GM18511 (cell line): ENCODE results near the gene PSD4.

Source experiments
- ATAC-seq: cut with Tn5 transposase; IDR thresholded peaks from one replicate; pipeline ENCODE4 v1.9.1; 2021; ENCODE audit warnings: mild to moderate bottlenecking, moderate library complexity; ENCODE audit not compliant: unreplicated experiment

The PSD4 gene

DNA sequence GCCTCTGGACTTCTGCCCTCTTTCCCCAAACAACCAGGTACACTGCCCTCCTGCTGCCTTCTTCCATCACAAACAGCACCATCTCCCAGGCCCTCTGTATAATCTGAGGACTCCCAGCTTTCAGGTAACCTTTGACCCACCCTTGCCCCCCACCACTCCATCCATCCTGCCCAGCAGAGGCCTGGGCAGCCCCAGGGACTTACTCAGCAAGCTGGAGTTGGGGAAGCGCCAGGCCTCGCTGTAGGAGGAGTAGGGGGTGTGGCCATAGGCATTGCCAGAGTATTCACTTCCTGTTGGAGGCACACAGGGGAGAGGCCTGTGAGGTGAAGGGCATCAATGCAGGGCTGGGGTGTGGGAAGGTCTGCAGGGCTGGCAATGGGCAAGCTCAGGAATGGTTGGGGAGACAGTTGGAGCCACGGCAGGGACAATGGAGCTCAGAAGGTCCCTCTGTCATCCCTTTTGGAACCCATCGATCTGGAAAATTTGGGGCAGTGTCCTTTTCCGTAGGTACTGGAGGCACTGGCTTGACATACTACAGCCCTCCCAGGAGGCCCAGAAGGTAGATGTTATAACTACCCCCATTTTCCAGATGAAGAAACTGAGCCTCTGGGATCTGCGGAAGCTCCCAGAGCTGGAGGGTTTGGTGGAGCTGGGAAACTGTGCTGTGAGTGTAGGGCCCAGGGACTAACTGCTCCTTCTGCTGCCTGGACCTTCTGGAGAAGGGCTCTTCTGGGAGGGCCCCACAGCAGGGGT is 46.3 kb downstream of the PSD4 start:
- ATAC-seq: no peak

DNA sequence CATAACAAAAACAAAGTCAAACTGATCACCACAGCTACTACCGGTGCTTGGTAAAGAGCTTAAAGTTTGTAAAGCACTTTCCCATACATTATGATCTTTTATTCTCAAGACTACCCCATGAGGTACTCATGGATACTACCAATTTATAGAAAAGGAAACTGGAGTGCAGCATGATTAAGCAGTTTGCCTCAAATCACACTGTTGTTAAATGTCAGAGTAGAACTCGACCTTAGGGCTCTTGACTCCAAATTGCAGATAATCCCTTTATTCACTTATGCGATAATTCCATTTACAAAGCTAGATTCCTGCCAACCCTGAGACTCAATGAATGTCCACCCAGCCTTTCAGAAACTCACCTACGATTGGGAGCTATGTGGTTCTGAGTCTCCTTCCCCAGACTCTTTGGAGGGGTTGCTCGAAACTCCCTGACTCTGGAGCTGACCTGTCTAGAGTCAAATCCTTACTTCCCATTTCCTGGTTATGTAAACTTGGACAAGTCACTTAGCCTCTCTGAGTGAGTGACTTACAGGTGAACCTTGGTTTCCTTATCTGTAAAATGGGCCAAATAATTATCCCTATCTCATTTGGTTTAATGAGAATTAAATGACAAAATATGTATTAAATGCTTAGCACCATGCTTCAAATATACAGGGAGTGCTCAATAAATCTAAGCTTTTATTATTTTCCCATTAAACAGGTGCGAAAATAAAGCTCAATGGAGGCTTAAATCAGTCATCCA is 47.4 kb downstream of the PSD4 start:
- ATAC-seq: no peak

- ATAC-seq: no peak
These were observed 48.1 kb downstream of the PSD4 start for GRCh38 chr2:113221846-113222245.

DNA sequence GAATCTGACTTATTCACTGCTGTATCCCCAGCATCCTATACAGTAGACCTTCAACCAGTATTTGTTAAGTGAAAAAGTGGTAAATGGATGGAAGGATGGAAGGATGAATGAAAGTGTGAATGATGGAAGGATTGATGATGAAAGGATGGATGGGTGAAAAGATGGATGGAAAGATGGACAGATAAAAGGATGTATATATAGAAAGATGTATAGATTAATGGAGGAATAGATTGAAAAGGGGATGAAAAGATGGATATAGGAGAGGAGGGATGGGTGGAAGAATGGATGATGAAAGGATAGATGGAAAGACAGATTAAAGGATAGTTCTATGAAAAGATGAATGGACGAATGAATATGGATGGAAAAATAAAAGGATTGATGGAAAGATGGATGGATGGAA is 50.0 kb downstream of the PSD4 start:
- ATAC-seq: no peak

GRCh38 chr2:113224647-113225236 is 51.0 kb downstream of the PSD4 start:
- no peak for ATAC-seq

GRCh38 chr2:113225263-113226259 is 51.8 kb downstream of the PSD4 start:
- ATAC-seq: no peak

DNA sequence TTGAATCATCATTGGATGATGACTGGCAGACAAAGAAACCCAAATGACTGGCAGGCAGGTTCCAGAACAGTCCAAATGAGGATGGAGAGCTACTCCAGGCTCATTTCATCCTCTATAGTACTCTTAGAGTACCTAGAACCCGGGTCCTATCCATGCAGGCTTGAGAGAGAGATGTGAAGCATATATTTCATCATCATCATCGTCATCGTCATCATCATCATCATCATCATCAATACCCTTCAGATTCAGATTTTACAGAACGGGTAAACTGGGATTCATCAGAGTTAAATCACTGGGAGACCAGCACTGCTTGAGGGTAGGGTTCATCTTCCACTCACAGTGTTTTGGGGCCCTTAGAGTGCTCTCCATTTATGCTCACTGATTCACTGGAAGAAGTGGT is 52.7 kb downstream of the PSD4 start:
- no peak for ATAC-seq

GRCh38 chr2:113227290-113227689 is 53.5 kb downstream of the PSD4 start:
- no peak for ATAC-seq

DNA sequence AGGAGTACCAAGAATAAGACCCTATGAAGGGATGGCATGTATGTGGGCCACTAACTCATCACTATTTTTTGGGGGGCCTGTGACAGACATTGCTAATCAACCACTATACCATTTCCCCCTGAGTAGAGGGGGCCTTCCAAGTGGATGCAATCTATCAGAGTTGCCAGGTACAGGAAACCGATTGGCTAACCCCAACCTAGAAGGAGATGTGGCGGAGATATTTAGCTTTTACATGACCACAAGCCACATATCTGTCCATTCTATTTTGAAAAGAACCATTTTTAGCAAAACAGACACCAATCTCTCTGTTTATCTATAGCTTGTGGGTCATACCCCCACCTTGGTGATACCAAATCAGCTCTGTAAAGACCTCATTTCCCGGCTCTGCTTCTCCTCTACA is 53.9 kb downstream of the PSD4 start:
- ATAC-seq: no peak

DNA sequence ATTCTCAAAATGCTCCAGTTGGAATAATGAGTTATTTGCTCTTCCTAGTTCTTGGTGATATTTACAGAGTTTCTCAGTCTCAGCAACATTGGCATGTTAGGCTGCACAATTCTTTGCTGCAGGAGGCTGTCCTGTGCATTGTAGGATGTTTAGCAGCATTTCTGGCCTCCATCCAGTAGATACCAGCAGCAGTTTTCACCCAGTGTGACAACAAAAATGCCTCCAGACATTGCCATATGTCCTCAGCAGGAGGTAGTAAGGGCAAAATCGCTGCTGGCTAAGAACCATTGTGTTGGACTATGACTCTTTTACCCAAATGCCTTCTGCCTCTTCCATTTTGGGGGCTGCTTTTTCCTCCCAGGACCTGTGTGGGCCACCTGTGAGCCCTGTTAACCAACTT is 54.6 kb downstream of the PSD4 start:
- ATAC-seq: no peak

DNA sequence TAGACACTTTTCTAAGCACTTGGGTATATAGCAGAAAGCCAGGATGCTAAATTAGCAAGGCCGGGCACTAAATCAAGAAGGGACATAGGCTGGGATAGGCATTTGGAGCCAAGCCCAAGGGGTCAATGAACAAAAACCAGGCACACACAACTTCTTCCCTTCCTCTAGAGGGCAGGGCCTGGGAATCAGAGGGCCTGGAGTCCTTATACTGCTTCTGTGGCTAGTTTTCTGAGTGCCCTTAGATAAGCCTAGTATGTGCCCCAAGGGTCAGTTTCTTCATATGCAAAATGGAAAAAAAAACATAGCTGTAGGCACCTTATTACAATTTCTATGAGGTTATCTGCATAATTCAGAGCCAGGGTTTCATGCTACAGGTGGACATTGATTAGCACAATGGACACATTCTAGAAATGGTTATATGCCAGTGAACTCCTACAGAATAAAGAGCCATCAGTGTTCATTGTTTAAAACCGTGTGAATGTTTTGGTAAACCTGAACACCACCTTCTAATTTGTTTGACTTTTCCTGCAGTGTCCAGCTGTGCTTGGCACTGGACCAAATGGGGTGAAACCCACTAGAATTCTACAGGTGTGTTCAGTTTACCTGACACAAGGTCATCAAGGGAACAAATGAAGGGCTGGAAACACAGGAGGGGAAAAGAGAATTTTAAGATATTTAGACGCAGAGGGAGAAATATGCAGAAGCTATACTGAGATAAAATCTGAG is 55.4 kb downstream of the PSD4 start:
- no peak for ATAC-seq

- no peak for ATAC-seq
These were observed 56.0 kb downstream of the PSD4 start for GRCh38 chr2:113229795-113230194.

DNA sequence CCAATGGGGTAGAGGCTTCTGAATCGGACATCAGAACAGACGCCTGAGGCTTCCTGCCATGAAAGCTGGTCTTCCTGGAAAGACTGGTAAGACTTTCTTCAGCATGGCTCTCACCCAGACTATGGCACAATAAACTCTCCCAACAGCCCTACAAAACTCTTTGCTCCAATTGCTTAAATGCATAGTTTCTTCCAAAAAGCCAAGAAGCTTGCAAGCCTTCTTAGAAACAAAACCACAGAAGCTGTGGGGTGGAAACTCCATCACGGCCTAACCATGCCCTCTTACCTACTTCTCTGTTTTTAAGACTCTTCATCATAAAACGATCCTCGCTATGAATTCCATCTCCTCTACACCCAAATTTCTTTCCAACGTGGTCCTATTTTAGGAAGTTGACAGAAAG is 56.8 kb downstream of the PSD4 start:
- no peak for ATAC-seq

GRCh38 chr2:113231064-113231463 is 57.3 kb downstream of the PSD4 start:
- no peak for ATAC-seq

GRCh38 chr2:113232123-113232522 is 58.4 kb downstream of the PSD4 start:
- no peak for ATAC-seq

GRCh38 chr2:113232740-113233139 is 59.0 kb downstream of the PSD4 start:
- no peak for ATAC-seq

DNA sequence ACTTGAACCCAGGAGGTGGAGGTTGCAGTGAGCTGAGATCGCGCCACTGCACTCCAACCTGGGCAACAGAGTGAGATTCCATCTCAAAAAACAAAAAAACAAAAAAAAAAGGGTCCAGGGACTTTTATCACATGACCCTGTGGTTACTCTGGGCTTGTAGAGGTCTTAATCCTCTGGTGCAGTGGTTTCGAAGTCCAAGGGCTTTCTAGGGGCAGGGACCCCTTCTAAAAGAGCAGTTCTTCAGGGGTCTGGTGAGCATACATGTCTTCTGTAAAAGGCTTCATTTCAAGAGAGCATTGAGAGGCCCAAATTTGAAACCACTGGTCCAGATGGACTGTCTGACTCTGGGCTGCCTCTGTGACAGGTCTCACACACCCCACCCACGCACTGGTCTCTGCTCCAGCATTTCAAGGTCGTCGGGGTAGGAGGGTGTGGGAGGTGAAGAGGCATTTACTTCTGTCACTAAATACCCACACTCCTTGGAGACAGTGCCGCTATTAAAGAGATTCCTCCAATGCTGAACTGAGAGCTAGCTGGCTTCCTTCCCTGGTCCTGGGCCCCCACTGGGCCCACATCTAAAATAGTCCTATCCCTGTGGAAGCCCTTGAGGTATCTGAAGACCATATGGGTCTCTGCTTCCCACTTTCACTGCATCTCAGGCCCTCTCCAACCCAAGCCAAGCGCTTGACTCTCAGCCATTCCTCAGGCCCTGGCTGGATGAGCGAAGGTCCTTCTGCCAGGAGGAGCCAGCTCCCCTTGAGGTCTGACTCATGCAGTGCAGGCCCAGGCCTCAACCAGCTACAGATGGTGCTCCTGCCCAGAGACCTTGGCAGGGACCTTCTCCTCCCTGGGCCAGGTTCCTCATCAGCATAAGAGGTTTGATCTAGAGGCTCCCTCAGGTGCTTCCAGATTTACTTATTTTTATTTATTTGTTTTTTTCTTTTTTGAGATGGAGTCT is 60.1 kb downstream of the PSD4 start:
- no peak for ATAC-seq

DNA sequence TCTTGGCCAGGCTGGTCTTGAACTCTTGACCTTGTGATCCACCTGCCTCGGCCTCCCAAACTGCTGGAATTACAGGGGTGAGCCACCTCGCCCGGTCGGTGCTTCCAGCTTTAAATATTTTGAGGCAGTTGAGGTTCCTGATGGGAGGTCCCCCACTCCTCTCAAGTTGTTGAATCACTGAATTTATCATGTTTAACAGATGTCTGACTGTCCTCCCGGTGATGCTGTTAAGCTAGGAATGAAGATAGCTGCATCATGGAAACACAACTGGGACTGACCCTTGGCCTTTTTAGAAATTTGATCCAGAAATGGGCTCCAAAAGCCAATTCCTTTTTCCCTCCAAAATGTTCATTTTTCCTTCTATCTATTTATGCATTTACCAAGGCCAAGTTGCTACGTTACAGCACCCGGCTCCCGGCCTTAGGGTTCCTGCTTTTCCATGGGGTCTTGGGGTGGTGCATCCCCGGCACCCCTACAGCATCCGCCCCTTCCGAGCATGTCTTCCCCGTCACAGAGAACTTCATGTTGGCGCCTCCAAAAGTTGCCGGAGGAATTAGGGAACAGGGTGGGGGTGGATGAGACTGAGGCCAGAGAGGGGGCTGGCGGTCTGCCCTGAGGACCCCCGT is 61.1 kb downstream of the PSD4 start:
- ATAC-seq: no peak
